ENCODE results near the gene CERS6.

DNA sequence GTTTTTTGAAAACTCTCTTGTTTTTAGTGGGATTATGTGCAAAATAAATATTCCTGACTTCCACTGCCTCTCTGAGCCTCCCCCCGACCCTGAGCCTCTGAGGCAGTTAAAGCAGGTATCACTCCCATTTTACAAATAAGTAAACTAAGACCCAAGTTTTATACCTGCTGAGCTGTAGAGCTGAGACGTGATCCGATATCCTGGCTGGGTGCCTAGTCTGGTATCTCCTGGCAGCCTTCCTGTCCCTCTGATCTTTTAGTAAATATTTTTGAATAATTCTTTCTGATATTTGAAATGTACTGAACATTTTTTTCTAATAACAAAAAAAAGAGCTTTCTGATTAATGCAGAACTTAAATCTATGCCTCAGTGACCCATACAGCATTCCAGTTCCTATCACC, 238.1 kb downstream of the CERS6 start:
- TF ChIP-seq EZH2 (IDR thresholded peaks at IDR 0.05) (no peak), POLR2AphosphoS5 (IDR thresholded peaks at IDR 0.05; ENCODE audit: borderline replicate concordance, low read depth, low read length) (no peak), FOXP2 (optimal IDR thresholded peaks at IDR 0.05; ENCODE audit: control extremely low read depth, extremely low read length, insufficient read depth) (no peak)

Data from SK-N-MC (cell line).